ENCODE data around the gene XPC. TPM values are rescaled to one million over a fixed set of nuclear protein-coding genes. Genes with fewer than 3 reads are reported as not detected.

XPC gene
- total RNA-seq, 1 donor: 52.1 TPM

DNA sequence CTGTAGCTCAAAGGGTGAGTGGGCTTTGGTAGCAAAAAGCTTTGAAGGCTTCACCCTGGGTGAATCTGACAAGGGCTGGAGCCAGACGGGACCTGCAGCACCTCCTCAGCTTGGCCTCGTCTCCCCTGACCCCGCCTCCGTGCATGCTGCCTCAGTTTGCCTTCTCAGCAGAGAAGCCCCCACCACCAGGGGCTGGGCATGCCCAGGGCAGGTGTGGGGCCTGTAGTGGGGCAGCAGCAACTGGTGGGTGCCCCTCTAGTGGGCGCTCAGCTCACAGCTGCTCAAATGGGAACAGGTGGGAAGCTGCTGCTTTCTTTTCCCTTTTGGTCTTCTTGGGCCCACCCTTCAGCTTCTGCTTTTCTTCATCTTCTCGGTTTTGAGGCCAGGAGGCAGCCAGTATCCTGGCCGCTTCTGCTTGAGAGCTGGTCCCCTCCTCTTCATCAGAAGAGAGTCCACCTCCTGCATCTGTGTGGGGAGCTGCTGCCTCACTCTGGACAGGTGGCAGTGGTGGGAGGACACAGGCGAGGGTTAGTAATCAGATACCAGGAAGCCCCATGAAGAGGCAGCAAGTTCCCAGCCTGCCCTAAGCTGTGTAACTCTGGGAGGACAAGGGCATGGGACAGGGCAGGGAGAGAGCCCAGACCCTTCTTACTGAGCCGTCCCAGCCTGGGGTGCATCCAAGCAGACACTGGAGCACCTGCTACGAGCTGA is 32.6 kb downstream of the XPC start:
- Histone ChIP-seq H3K36me3 (ENCODE audit: insufficient read depth, low read length) (peaks cover 50% of the 10 kb centered on the region), H4K20me1 (ENCODE audit: insufficient read depth, low read length) (no peaks in the 10 kb centered on the region), H3K27ac (ENCODE audit: low read depth, low read length) (peak overlapping the region; percentile 98), H3K27me3 (ENCODE audit: insufficient read depth, low read length) (no peaks in the 10 kb centered on the region), H3K4me2 (ENCODE audit: insufficient read depth, low read length) (no peak overlapping the region), H2AFZ (ENCODE audit: low read length) (no peak overlapping the region), H3K9me3 (ENCODE audit: low read depth, low read length) (no peaks in the 10 kb centered on the region), H3K79me2 (ENCODE audit: insufficient read depth, low read length) (no peaks in the 10 kb centered on the region), H3K4me1 (ENCODE audit: insufficient read depth, low read length) (peaks cover 42% of the 10 kb centered on the region), H3K4me3 (ENCODE audit: insufficient read depth, low read length) (no peak overlapping the region)
- no peak for DNase-seq (ENCODE audit: insufficient read length, low spot score, missing footprints)
- no peak for TF ChIP-seq CTCF (IDR thresholded peaks at IDR 0.05; ENCODE audit: extremely low read depth, low read depth, low read length)

DNA sequence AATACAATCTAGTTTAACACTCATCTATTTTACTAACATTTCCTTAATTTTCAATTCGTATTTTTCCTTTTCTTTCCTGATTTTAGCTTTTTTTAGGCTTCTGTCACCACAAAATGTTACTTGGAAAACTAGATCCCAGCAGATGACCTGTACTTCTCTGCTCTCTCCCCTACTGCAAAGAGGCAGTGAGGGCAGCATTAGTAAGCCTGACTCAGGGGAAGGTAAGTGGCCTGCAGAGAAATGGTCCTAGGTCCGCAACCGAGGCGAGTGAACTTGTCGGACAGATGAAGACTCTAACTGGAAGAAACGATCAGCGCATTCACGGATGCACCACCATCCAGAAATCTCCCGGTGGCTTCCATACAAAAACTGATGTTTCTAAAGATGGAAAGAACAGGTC is 33.2 kb downstream of the XPC start:
- no peak for TF ChIP-seq CTCF (IDR thresholded peaks at IDR 0.05; ENCODE audit: extremely low read depth, low read depth, low read length)
- DNase-seq (ENCODE audit: insufficient read length, low spot score, missing footprints): peak; percentile 63
- H3K4me2 ChIP-seq (ENCODE audit: insufficient read depth, low read length): peak overlapping the region; percentile 76
- H3K79me2 ChIP-seq (ENCODE audit: insufficient read depth, low read length): no peaks in the 10 kb centered on the region
- no peak overlapping the region for H3K4me3 ChIP-seq (ENCODE audit: insufficient read depth, low read length)
- no peaks in the 10 kb centered on the region for H3K27me3 ChIP-seq (ENCODE audit: insufficient read depth, low read length)
- H3K4me1 ChIP-seq (ENCODE audit: insufficient read depth, low read length): peaks cover 46% of the 10 kb centered on the region
- H4K20me1 ChIP-seq (ENCODE audit: insufficient read depth, low read length): no peaks in the 10 kb centered on the region
- peak overlapping the region; percentile 98 for H3K27ac ChIP-seq (ENCODE audit: low read depth, low read length)
- H3K36me3 ChIP-seq (ENCODE audit: insufficient read depth, low read length): peaks cover 50% of the 10 kb centered on the region
- H3K9me3 ChIP-seq (ENCODE audit: low read depth, low read length): no peaks in the 10 kb centered on the region
- H2AFZ ChIP-seq (ENCODE audit: low read length): no peak overlapping the region

- H3K4me1 ChIP-seq (ENCODE audit: insufficient read depth, low read length): peaks cover 46% of the 10 kb centered on the region
- H4K20me1 ChIP-seq (ENCODE audit: insufficient read depth, low read length): no peaks in the 10 kb centered on the region
- peaks cover 46% of the 10 kb centered on the region for H3K36me3 ChIP-seq (ENCODE audit: insufficient read depth, low read length)
- H3K27ac ChIP-seq (ENCODE audit: low read depth, low read length): peak overlapping the region; percentile 98
- TF ChIP-seq CTCF (IDR thresholded peaks at IDR 0.05; ENCODE audit: extremely low read depth, low read depth, low read length): no peak
- no peaks in the 10 kb centered on the region for H3K79me2 ChIP-seq (ENCODE audit: insufficient read depth, low read length)
- peak overlapping the region; percentile 35 for H3K4me3 ChIP-seq (ENCODE audit: insufficient read depth, low read length)
- no peaks in the 10 kb centered on the region for H3K9me3 ChIP-seq (ENCODE audit: low read depth, low read length)
- peak overlapping the region; percentile 76 for H3K4me2 ChIP-seq (ENCODE audit: insufficient read depth, low read length)
- peak overlapping the region; percentile 52 for H2AFZ ChIP-seq (ENCODE audit: low read length)
- H3K27me3 ChIP-seq (ENCODE audit: insufficient read depth, low read length): no peaks in the 10 kb centered on the region
- peak; percentile 97 for DNase-seq (ENCODE audit: insufficient read length, low spot score, missing footprints)
Observed at GRCh38 chr3:14144423-14145075, 33.9 kb downstream of the XPC start.

Measured in osteoblast (primary cell).